Measurements from ENCODE around the gene CIDEB. TPM values are rescaled to one million over a fixed set of nuclear protein-coding genes. Genes with fewer than 3 reads are reported as not detected.

CIDEB gene
- total and polyA plus RNA-seq, 9 of the 15 experiments (the other 6 are each of a cell fraction or from before 2014, with no cell fraction given): 0.03 to 0.35 (median 0.09) TPM; not detected in 3

- 0% methylated on average over 3 of the region's 3 CpGs for WGBS (ENCODE audit: insufficient coverage, low coverage, missing lambda C conversion rate)
- no peak overlapping the region for H3K27ac ChIP-seq (ENCODE audit: extremely low read depth, low read depth, low read length)
- H3K4me2 ChIP-seq (ENCODE audit: insufficient read depth, low read length): no peak overlapping the region
- no peak for FAIRE-seq
- H3K27me3 ChIP-seq (ENCODE audit: control insufficient read depth in 2 of 2, insufficient read depth in 2 of 2, low read length in 2 of 2): no peaks in the 10 kb centered on the region
- in situ Hi-C loops (cut with MboI) (no loop called here), intact Hi-C loops (cut with micrococcal nuclease) (no loop called here)
- H3K4me1 ChIP-seq (replicated peaks in 1 of 2; ENCODE audit: control insufficient read depth in 2 of 2, insufficient read depth in 2 of 2, low read length in 2 of 2): peaks cover 0 to 4% of the 10 kb centered on the region in 2 experiments; a peak in 4 of 5 replicates
- no peak for ATAC-seq
- H2AFZ ChIP-seq (ENCODE audit: low read depth, low read length): no peak overlapping the region
- H3K4me3 ChIP-seq: no peak overlapping the region
- ChIA-PET CTCF (ENCODE audit: low intra/inter-chr PET ratio) (no interaction called here), POLR2A (interaction anchor here (0.6 to 1.2 kb wide), 2 partner anchors 116 to 1540 kb away, joined by 3 read pairs; no protein-coding TSS in a partner anchor)
- DNase-seq (ENCODE audit: extremely low read depth in 1 of 4, low spot score in 3 of 4): no peak
- H4K20me1 ChIP-seq (replicated peaks; ENCODE audit: control insufficient read depth, insufficient read depth, low read length): no peaks in the 10 kb centered on the region
- H3K9ac ChIP-seq (ENCODE audit: insufficient read depth in 1 of 2, low read depth in 2 of 2, low read length in 2 of 2): no peak overlapping the region
- H3K9me3 ChIP-seq (replicated peaks; ENCODE audit: control insufficient read depth, insufficient read depth, low read depth, low read length): no peaks in the 10 kb centered on the region
- H3K36me3 ChIP-seq (ENCODE audit: control insufficient read depth, insufficient read depth, low read length): no peaks in the 10 kb centered on the region
- no peaks in the 10 kb centered on the region for H3K9me1 ChIP-seq (ENCODE audit: control insufficient read depth, insufficient read depth, low read length)
- no peaks in the 10 kb centered on the region for H3K79me2 ChIP-seq (ENCODE audit: control insufficient read depth, insufficient read depth, low read length)
- BruUV-seq (replicated peaks): no TSS peak
- TF ChIP-seq, protein P1, sequence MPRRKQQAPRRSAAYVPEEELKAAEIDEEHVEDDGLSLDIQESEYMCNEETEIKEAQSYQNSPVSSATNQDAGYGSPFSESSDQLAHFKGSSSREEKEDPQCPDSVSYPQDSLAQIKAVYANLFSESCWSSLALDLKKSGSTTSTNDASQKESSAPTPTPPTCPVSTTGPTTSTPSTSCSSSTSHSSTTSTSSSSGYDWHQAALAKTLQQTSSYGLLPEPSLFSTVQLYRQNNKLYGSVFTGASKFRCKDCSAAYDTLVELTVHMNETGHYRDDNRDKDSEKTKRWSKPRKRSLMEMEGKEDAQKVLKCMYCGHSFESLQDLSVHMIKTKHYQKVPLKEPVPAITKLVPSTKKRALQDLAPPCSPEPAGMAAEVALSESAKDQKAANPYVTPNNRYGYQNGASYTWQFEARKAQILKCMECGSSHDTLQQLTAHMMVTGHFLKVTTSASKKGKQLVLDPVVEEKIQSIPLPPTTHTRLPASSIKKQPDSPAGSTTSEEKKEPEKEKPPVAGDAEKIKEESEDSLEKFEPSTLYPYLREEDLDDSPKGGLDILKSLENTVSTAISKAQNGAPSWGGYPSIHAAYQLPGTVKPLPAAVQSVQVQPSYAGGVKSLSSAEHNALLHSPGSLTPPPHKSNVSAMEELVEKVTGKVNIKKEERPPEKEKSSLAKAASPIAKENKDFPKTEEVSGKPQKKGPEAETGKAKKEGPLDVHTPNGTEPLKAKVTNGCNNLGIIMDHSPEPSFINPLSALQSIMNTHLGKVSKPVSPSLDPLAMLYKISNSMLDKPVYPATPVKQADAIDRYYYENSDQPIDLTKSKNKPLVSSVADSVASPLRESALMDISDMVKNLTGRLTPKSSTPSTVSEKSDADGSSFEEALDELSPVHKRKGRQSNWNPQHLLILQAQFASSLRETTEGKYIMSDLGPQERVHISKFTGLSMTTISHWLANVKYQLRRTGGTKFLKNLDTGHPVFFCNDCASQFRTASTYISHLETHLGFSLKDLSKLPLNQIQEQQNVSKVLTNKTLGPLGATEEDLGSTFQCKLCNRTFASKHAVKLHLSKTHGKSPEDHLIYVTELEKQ (CRISPR knock-in tag; IDR thresholded peaks at IDR 0.05): no peak
- TF ChIP-seq RREB1 (CRISPR knock-in tag; IDR thresholded peaks at IDR 0.05) (no peak), TSC22D4 (tag; IDR thresholded peaks at IDR 0.05) (no peak), MED1 (CRISPR knock-in tag; IDR thresholded peaks at IDR 0.05; ENCODE audit: borderline replicate concordance) (no peak), STAG1 (CRISPR knock-in tag; IDR thresholded peaks at IDR 0.05; ENCODE audit: borderline replicate concordance) (no peak), LARP7 (IDR thresholded peaks at IDR 0.05) (no peak), RFX1 (IDR thresholded peaks at IDR 0.05) (no peak), SMARCA5 (IDR thresholded peaks at IDR 0.05) (no peak)
- TF ChIP-seq, protein P2, sequence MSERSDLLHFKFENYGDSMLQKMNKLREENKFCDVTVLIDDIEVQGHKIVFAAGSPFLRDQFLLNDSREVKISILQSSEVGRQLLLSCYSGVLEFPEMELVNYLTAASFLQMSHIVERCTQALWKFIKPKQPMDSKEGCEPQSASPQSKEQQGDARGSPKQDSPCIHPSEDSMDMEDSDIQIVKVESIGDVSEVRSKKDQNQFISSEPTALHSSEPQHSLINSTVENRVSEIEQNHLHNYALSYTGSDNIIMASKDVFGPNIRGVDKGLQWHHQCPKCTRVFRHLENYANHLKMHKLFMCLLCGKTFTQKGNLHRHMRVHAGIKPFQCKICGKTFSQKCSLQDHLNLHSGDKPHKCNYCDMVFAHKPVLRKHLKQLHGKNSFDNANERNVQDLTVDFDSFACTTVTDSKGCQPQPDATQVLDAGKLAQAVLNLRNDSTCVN (CRISPR knock-in tag; IDR thresholded peaks at IDR 0.05): no peak
Measured at GRCh38 chr14:24323341-24323740, 15.6 kb upstream of the CIDEB start.

Data from K562 (cell line).